ENCODE results near the gene SND1.

The SND1 gene

DNA sequence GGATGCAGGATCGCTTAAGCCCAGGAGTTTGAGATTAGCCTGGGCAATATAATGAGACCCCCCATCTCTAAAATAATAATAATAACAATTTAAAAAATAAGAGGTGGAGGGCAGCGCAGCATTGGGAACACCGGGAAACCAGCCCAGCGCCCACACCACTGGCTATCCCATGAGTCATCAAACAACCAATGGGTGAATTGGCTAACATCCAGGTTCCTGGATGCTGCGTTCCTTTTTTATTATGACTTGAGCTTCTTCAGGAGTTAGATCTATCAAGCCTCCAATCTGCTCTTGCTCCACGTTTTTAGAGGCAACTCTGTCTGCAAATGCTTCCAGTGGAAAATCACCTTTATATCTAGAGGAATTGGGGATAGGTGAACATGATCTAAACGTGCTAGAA, 389.2 kb downstream of the SND1 start:
- peak; percentile 46 for DNase-seq (ENCODE audit: low spot score)

DNA sequence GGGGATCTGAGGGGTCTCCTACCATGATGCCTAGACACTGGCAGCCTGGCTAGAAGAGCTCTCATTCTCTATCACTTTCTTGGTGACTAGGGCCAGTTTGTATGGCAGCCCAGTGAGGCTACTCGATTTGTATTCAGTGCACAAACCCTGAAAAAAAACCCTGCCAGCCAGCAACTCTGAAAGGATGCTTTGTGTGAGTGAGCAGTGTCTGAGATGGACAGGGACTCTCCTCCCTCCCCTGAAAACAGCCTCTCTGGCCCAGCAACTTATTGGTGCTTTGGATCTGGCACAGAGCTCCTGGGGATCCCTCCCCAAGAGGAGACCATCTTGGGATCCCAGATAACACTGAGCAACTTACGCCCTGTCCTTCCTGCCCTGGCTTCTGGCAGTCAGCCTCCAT, 390.0 kb downstream of the SND1 start:
- DNase-seq (ENCODE audit: low spot score), result no peak

GRCh38 chr7:128044064-128044463, 392.1 kb downstream of the SND1 start:
- no peak for DNase-seq (ENCODE audit: low spot score)

GRCh38 chr7:128045158-128045557, 393.2 kb downstream of the SND1 start:
- DNase-seq (ENCODE audit: low spot score), result no peak

GRCh38 chr7:128045766-128046165, 393.8 kb downstream of the SND1 start:
- no peak for DNase-seq (ENCODE audit: low spot score)

DNA sequence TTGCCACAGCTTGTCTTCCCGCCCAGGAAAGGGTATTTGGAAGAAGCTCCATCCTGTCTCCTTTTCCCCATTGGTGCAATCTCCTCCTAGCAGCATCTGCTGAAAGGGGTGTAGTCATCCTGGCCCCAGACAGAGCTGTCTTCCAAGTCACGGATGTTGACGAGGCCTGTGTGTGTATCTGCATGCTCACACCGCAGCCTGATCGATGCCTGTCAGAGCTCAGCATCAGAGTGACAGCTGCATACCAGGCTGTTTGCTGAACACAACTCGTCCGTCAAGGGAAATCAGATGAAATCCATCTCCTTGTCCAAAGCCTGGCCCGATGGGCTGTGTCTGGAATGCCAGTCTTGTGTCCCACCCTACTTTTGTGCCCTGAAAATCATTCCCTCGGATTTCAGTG, 400.4 kb downstream of the SND1 start:
- DNase-seq (ENCODE audit: low spot score), result no peak

DNA sequence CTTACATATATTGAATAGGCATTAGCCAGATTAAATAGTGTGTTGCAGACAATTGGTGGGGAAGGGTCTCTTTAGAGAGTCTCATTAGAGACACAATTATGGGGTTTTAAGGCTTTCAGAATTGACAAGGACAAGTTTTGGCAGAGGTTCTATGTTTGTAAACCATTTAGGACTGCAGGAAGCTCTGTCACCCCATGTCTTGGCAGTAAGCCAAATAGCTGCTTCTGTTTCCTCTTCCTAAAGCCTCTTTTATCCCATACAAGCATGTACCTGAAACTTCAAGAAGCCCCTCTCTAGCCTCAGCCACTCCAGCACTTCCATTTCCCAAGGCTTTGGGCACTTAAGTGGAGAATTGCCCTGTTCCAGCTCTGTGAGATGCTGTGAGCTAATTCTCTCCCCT, 401.0 kb downstream of the SND1 start:
- no peak for DNase-seq (ENCODE audit: low spot score)

DNA sequence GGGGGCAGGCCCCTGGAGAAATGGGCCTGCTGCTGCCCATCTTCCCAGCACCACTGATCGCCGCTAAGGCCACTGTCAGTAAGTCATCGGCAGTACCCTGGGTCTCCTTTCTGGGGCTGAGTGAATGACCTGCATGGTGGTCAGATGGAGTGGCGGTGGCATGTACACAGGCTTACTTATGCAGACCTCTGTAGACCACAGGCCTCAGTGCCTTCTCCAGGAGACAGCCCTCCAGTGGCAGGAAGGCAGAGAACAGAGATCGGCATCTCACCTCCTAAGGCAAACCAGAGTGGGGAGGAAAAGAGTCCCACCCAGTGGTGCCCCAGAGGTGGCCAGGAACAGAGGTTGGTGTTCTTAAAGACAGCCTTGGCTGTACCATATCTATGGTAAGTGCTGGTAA, 402.0 kb downstream of the SND1 start:
- DNase-seq (ENCODE audit: low spot score), result no peak

GRCh38 chr7:128054511-128054910, 402.5 kb downstream of the SND1 start:
- DNase-seq (ENCODE audit: low spot score), result no peak

DNA sequence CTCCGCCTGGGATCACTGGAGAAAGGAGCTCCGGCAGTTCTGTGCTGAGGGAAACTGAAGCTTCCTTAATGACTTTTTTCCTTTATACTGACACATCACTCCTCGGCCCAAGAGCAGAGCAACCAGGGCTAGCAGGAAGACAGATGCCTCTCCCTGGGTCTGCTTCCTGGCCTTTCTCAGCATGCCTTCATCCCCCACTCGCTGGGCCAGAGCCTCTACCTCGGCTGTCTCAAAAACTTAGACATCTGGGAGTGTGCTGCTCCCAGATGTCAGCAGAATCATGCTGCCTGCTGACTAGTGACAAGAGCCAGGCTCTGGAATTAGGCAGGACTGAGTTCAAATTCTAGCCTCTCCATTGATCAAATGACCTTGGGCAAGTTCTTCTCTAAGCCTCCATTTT, 403.6 kb downstream of the SND1 start:
- no peak for DNase-seq (ENCODE audit: low spot score)

DNA sequence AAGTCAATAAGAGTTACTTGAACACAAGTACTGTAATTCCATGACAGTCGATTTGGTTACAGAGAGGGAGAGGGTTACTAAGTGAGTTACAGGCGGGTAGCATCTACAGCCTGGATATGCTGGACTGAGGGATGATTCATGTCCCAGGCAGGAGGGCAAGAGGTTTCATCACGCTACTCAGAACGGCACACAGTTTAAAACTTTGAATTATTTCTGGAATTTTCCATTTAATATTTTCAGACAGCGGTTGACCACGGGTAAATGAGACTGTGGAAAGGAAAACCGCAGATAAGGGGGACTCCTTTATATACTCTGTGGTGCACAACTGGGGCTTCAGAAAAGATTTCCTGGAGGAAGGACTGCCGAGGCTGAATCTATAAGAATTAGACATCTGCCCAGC, 404.9 kb downstream of the SND1 start:
- peak; percentile 55 for DNase-seq (ENCODE audit: low spot score)

DNA sequence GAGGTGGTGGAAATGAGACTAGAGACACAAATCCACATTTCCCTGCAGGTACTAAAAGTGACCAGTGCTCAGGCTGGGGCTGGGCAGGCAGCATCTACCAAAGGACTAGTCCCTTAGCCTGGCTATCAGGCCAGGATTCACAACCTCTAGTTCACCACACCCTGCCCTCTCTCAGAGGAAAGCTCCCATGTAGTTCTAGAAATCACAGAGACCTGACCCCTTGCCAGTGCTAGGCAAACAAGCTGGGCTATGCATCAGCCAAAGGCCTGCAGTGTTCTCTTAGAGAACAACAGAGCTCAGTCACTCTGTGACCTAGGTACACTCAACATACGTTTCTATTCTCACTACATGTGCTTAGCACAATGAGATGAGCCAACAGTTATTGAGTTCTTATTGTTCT, 405.9 kb downstream of the SND1 start:
- no peak for DNase-seq (ENCODE audit: low spot score)

DNA sequence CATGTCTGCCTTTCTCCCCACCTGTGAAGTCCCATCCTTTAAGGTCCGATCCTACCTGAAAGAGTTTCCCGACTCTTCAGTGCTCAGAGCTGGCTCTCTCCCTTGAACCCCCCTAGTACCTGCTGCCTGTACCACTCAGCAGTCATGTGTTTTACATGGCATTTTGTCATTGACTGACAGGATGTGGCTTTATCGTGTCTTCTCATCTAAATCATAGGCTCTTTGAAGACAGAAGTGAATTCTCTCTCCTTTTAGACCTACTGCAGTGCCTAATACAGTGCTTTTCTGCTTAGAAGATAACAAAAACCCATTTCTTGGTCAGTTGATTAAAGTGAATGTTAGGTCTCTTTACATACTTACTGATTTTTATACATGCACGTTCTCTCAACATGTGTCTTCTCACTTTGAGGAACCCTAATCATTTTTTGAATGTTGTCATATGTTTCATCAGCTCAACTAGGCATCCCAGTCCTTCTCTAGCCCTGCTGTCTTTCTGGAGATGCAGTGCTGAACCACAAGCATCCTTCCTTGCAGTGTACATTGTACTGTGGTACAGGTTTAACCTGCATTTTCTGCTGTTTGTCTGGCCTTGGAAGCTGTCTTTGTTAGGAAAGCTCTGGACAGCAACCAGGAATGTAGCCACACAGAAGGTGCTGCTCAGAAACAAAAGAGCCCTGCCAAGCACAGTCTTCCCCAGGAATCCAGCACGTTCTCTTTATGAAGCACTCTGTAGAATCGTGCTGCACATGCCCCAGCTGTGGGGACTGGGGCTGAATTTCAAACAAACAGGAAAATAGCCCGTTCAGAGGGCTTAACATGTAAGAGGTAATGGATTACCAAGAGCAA, 407.4 kb downstream of the SND1 start:
- DNase-seq (ENCODE audit: low spot score), result no peak

DNA sequence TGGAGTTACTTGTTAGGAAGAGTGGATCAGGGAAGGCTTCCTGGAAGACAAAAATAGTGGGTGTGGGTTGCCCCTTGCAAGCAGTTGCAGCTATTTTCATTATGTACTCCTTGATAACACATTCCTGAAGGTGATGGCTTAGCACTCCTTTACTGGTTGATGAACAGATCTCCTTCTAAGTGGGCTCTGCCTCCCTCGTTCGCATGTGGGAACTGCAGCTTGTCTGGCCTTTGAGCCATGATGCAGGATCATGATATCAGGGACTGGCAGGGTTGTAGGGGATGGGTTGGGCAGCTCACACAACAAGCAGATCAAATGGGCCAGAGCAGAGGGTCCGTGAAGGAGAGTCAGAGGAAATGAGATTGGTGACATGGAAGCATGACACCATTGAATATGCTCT, 408.0 kb downstream of the SND1 start:
- DNase-seq (ENCODE audit: low spot score), result no peak

DNA sequence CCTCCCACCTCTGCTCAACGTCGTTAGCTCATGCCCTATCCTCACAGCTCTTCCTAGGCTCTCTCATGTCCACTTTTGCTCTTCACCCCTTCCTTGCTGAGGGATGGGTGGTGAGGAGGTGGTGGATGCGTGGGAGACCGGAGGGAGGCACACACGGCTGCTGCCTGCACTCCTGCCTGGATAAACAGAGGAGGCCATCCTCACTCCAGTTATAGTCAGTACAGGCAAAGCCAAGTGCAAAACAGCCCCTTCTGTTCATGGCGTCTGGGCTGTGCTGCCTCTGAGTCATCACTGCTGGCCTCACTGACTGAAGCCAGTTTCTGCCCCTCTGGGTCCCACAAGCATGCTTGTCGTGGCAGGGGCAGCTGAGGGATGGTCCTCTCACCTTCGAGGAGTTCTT, 411.1 kb downstream of the SND1 start:
- no peak for DNase-seq (ENCODE audit: low spot score)

DNA sequence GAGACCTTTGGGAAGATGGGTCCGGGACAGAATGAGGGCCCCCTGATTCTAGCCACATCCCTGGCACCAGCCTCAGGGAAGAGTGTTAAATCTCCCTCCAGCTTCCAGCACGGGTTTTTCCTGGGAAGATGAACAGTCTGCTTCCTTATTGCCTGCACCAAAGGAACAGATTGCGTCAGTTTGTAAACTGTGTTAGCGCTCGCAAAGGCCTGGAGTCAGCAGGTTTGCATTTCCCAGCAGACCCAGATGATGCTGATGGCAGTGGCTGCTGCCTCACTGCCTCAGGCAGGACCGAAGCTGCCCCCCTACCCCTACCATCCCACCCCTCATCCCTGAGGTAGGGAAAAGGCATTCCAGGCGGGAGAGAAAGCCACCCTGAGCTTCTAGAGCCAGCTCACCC, 413.9 kb downstream of the SND1 start:
- no peak for DNase-seq (ENCODE audit: low spot score)

GRCh38 chr7:128066395-128066794, 414.4 kb downstream of the SND1 start:
- DNase-seq (ENCODE audit: low spot score), result no peak

- DNase-seq (ENCODE audit: low spot score), result no peak
These were observed 414.9 kb downstream of the SND1 start for GRCh38 chr7:128066858-128067257.

DNA sequence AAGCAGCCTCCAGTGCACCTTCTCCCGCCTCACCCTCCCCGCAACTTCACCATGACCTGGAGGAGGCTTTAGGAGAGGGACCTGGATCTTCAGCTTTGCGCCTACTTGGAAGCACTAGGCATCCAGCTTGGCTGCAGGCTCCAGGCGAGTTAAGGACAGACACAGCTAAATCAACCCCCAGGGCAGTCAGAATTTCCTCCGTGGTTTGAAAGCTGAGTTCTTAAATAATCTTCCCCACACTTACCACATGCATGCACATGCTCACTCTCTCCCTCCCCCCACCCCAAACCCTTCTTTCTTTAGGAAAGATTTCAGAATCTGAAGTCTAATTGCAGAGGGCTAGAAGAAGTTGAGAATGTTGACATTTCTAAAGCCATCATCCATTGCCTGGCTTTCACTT, 416.0 kb downstream of the SND1 start:
- no peak for DNase-seq (ENCODE audit: low spot score)

DNA sequence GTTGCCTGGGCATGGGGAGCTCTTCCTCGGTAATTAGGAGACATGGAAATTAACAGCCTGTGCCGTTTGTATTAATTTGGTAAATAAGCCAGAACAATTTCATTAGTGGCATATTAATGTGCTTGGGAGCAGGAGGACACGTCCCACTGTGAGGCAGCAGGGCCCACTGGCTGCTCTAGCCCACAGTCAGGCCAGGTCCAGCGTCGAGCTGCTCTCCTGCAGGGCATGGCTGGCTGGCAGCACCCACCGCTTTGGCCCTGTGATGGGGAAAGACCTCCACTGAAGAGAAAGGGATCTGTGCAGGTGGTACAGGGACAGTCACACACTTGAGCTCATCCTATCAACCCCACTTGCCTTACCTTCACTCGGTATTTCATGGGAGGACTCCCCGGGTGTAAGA, 416.8 kb downstream of the SND1 start:
- no peak for DNase-seq (ENCODE audit: low spot score)

DNA sequence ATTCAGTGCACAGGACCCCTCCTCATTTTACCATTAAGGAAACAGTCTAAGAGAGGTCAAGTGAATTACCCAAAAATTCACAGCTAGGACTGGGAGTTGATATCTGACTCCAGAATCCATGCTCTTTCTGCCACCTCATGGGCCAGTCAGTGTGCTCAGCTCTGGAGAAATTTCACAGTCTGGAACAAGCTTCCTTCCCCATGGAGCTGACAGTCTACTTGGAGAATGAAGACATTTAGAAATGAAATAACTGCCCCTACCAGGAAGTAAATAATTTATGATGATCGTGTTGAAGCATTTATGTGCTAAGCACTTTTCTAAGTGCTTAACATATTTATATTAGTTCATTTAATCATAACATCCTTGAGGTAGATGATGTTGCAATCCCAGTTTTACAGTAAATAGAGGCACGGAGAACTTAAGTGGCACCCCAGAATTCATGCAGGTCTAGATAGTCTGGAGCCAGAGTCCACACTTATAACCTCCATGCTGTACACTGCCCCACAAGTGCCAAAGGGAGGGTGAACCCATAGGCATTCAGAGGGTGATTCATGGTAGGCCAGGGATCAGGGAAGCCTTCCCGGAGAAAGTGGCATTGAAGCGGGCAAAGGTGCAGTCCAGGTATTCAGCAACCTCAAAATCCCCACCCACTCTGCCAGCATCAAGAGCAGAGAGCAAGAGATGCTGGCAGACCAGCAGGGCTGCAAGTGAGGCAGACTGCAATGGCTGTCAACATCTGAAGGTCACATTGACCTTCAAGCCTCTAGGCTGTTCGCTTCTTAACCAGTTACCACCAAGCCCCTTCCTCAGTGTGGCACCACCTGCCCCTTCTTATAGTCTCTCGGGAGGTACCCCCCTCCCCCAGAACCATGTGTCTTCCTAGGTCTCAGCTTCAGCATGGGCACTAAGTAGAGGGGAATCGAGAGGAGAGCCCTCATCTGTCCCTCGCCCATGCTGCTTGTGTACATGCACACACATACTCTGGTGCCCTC, 417.7 kb downstream of the SND1 start:
- DNase-seq (ENCODE audit: low spot score), result no peak

DNA sequence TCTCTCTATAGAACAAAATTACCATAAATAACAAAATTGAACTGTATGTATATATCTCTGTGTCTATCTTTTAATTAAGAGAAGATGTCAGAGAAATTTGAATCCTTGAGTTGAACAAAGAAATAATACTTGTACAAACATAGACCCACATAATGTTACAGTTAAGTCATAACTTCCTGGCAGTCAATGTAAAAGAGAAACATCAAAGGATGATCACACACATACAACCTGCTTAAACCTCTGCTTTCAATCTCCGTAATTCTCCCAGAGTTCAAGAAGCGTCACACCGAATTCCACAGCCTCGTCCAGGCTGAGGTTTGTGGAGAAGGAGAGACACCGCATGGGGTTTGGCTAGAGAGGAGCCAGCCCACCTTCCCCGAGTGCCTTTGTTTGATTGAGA, 419.4 kb downstream of the SND1 start:
- no peak for DNase-seq (ENCODE audit: low spot score)

DNA sequence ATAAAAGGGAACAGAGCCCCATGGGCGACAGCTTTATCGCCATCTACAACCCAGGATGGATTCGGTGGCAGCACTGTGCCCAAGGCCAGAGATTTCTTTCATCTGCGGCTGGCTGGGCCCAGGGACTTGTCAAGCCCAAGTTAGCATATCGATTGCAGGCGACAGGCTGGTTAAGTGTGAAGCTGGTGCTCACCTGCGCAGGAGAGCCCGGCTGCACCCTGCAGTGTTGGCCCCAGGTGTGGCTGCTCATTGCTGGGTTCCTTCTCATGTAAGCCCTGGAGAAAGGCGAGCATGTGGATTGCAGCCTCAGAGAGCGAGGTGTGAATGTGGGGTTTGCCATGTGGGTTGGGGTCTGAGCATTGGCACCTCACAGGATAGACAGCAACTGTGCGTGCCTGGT, 419.8 kb downstream of the SND1 start:
- no peak for DNase-seq (ENCODE audit: low spot score)

Data from AG08396 (cell line).